ENCODE data around the gene ETV6.

ETV6 gene

DNA sequence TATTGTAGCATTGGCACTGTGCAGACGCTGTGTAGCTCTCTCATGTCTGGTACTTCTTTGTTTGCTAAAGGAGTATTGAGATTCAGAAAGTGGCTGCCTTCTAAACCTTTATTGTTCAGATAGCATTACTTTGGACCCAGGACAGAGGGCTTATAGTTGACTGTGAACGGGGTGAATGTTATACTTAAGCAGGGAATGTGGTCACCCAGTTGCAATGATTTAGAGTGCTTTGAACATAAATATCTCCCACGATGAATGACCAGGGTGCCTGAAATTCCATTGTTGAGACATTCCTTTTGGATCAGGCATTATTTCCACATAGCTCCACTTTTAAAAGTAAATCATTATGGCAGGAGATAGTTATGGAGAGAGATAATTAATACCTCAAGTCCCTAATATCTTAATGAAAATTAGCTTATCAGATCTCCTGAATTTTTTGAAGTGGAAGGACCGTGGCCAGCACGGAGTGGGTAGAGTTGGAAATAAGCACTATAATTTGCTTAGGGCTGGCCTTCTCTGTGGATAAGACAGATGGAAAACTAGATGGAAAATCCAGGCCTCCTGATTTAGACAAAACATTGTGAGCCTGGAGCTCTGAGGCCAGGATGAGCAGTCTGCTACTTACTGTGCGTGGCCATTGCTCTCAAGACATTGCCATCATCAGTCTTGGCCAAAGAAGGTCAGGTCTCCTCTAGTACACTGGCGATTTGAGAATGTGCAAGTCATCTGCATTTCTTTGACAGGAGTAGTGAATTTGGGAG, 114.5 kb downstream of the ETV6 start:
- DNase-seq, result no peak

DNA sequence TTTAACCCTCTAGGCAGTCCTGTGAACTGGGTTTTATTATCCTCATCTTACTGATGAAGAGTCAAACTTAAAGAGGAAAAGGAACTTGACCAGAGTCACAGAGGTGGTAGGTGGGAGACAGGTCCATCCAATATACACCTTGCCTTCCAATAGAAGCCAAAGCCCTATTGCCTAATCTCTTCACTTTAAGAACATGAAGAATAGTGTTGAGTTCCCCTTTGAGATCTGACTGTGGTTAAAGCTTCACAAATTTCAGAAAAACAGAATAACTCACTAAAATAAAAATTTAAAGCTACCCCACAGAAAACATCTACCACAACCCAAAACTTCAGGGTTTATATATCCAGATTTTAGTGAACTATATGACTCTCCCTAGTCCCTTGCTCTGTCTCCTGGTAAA, 115.4 kb downstream of the ETV6 start:
- no peak for DNase-seq

DNA sequence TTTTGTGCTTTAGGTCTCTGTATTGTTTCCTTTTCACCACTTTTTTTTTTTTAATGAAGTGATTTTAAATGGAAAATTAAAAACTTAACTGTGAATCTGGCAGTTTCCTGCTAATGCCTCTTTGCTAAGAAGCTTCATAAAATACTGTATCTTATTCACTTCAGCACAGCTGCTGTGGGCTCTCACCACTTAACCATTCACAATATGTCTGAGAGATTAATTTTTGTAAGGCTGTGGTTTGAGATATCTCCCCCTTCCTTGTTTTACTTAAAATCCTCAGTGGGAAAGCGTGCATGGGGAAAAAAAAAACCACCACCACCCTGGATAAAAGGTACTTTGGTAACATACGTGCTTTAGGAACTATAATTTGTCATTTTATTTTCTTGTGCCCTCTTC, 115.9 kb downstream of the ETV6 start:
- DNase-seq, result no peak

DNA sequence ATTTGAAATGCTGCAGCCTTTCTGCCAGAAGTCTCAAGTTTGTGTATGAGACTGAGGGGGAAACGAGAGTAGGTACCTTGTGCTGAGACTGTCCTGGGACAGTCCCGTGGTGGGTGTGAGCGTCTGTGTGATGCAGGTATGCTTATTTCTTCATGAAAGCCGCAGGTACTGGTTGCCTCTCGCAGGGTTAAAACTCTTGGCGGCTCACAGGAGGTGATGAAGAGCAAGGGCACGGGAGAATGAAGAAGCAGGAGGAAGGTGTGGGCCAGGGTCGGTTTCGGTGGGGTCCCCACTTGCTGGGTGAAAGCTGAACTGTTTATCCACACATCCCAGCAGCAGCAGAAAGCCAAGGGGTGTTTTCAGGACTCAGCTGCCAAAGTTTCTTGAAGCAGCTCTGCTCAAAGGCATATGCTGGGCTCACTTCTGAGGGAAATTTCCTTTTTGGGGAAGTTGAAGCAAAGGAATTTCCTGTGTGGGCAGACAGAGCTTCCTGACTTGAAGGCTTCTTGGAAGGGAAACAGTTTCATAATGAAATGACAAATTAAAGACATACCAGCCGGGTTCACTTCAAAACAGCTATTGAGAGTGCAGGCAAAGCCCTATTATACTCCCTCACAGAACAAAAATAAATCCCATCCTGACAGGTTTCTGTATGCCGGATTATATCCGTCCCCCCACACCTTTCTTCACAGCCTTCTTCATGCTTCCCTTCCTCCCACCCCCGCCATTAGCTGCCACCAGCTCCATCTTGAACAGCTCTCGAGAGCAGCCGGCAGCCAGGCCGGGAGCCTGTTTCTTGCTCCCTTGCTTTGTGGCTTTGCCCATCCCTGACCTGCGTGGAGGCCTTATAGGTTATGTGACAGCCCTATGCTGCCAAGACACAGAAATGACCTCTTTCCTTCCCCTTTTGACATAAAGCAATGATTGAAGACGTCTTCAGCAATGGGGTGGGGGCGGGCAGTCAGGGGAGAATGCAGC, 116.6 kb downstream of the ETV6 start:
- no peak for DNase-seq

DNA sequence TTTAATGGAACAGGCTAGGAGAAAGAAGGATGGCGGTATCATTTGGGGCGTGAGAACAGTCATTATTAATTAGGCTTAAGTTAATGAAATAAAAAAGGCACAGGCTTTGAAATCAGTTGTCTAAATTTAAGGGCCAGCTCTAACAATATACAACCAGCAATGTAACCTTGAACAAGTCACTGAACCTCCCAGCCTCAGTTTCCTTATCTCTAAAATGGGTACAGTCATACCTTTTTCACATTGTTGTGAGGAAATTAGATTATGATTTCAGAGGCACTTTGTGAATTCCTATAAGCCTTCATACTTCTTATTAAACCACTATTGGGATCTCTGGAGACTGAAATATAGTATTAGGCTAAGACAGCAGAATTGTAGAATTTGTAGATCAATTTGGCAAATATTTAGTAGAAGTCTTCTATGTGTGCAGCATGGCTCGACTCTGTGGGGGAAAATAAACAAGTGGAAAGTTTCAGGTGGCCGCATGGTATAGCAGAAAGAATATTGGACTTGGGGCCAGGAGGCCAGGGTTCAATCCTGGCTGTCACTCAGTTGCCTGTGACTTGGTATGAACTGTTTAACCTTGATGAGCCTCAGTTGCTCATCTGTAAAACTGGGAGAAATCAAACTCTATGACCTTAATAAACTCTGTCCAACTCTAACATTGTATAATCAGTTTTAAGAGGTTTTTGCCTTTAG, 117.7 kb downstream of the ETV6 start:
- DNase-seq, result no peak

DNA sequence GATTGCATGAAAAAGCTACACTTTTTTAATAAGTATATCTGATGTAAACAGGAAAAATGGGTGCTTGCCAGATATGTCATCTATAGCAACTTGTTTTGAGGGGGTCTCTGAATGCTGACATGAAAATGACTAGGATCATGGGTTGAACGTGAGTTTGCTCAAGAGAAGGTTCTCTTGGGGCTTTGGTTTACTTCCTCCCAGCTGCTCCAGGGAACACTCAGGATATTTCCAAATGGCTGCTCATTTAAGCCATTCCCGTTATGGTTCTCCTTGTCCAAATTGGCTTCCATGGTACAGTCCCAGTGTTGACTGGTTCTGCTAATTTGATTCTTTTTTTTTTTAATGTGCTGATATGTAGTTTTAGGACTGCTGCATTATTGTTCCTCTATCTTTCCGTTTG, 118.3 kb downstream of the ETV6 start:
- no peak for DNase-seq

DNA sequence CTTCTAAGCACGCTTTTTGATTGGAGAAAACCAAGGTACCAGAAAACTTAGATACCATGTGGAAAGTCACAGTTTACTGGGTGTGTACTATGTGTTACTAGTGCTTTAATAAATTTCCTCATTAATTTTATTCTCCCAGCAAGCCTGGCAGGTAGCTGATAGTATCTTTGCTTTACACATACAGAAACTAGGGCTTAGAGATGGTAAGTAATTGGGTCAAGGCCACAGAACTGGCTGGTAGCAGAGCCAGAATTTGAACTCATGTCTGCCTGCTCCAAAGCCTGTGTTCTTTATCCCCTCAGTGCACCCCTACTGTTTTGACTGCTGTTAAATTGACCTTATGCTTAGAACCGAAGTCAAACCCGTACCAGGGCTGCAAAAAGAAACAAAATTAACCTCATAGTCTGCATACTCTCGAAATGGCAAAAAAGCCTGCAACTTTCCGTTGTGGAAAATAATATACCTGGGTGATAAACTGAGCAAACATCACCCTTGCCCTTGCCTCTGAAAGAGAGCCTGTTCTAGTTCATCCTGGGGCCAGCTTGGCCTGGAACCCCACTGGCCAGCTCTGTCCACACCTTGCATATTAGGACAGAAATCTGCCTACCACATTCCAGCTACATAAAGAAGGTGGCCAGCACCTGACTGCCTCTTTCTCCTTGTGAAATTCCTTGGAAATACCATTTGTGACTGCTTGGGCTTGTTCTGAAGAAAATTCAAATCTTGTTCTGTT, 118.9 kb downstream of the ETV6 start:
- no peak for DNase-seq

DNA sequence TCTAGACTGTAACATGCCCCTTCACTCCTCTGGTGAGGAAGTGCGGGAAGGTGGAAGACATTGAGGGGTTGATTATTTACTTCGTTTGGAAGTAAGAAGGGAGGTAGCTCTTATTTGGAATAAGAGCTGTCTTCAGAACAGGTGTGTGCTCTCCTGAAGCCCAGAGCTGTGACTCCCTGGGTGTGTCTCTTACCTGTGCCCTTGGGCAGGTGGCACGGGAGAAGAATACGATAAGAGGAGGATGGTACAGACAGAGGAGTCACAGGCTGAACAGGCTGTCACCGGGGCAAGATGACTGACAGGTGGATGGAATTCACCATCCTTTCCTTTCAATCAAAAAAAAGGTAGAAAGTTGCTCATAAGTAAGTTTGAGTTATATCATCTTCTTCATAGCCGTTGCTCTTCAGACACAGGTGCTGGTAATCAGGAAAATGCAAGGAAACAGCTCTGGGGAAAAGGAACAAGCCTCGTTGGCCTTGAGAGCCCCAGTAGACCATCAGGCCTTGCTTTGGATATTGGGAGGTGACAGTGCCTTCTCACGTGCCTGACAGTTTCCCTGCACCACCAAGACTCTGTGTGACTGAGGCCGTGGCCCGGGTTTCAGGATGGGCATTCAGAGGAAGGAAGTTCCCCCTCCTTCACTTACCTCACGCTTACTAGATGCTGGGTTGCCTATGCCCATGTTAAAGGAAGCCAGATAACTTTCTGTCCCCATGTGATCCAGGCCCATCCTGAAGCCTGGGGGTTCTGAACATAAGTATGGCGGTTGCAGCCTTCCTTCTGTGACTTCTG, 120.4 kb downstream of the ETV6 start:
- DNase-seq, result peak; percentile 53

DNA sequence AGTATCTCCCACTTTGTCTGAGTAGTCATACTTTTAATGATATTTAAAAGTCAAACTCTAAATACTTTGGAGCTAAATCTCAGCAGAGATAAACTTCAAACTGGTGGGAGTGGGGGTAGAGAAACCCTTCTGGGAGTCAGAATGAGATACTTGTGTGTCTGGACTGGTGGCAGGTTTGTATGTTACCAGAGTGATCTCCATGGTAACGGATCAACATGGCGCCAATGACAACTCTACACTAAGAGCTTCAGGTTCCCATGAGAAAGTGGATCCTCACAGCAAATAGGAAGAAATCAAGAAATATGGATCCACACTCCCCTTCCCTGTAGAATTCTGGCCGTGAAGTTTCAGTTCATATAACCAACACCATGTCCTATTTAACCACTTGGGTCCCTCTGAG, 121.9 kb downstream of the ETV6 start:
- DNase-seq, result no peak

DNA sequence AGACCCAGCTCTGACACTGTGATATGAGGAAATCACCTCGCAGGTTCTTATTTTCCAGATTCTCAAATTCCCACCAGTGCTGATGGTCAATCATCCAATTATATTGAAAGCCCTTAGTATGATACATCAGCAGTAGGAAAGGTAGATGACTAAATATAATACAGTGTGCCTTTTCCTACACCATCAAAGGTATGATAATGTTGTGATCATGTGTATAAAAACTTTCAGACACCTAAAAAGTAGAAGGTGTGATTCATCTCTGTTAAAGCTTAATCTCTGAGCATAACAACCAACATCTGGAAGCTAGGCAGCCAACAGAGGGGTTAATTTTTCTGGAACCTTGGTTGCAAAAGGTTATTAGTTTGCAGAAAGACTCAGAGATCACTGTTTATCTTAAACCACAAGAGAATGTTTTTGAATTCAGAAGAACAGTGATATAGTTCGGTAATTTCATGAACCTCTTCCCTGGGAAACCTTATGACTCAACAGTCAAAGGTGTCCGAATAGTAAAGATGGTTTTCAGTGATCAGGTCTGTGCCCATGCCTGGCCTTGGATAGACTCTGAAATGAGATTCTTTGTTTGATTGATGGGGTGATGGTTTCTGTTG, 122.5 kb downstream of the ETV6 start:
- DNase-seq, result no peak

DNA sequence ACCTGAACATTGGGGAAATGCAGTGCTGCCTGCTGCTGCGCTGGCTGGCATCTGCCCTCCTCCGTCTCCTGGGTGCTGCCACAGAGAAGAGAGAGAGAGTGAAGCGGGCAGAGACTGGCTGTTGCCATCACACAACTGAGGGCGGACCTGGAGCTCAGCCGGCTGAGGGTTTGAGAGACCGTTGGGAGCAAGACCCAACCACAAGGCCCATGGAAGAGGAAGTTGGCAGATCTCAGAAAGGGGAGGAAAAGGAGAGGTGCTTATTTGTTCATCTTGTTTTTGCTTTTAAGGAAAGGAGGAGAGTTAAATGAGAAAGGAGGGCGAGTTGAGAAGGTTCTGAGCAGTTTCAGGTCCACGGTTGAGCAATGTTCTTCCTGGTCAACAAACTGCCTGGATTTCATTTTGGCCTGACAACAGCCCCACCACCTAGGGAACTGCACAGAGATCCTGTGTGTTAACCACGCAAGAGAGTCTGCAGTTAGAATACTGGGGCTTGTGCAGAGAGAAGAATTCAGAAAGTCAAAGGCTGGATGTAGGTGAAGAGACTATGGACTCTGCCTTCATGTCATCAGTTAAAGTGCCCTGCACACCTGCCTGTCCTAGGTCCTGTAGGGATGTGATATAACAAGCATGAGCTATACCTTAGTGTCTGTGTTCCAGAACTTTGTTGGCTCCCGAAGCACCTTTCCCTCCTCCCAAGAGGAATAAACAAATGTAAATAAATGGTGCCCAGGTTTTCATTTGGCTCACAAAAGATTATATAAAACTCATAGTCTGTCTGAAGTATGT, 124.6 kb downstream of the ETV6 start:
- no peak for DNase-seq

DNA sequence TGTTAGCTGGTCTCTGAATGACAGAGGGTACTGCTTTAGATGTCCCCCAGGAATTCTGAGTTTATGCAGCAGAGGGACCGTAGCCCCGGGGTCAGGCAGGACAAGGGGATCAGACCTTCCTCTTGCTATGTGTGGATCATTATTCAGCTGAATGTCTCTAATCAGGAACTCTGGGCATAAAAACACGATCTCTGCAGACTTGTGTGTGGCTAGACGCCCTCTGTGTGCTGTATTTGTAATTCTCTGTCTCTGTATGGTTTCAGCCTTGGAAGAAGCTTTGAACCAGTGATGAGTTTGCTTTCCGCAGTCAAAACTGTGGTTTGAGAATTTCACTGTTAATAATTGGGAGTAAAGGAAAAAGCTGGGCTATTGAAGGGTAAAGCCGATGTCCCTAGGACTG, 125.3 kb downstream of the ETV6 start:
- no peak for DNase-seq

DNA sequence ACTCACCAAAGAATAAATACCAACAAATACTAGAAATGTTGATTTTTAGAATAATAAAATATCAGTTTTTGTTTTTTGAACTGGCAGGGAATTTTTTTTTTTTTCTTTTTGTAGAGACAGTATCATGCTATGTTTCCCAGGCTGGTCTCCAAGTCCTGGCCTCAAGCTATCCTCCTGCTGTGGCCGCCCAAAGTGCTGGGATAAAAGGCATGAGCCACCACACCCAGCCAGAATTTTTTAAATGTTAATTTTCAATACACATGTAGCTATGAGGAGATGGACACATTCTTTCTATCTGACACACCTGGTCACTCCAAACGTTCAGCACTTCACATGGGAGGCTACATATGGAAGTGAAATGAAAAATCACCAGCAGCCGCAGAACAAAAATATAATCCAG, 126.8 kb downstream of the ETV6 start:
- no peak for DNase-seq

DNA sequence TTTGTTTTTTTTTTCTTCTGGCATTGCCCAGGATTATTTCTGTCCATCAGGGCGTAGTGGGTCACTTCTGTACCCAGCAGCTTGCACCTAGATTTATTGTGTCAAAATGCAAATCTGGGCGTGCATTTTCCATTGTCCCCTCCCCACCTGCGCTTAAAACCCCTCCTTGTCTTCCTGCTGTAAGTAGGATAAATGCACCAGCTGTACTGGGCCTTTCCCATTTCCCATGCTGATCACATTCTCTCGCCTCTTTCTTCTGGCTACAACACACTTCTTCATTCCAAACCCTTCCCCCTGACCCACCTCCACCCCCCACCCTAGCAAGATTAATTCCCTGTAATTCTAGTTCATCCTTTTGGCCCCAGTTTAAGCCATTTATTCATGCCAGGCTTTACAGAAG, 128.0 kb downstream of the ETV6 start:
- DNase-seq, result no peak

DNA sequence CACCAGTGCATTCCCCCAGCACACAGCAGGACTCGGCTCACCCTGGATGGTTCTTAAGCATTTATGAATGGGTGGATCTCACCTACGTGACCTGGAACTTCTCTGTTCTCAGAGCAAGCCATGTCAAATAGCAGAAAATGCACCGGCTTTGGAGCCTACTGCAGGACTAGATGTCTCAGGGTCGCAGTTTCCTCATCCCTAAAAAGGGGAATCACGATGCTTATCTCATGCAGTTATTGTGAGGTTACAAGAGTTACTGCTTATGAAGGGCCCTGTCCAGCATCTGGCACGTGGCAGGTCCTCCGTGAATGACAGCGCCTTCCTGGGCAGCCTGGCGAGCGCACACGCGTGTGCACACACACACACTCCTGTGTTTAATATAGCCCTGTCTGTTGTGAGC, 128.5 kb downstream of the ETV6 start:
- no peak for DNase-seq

DNA sequence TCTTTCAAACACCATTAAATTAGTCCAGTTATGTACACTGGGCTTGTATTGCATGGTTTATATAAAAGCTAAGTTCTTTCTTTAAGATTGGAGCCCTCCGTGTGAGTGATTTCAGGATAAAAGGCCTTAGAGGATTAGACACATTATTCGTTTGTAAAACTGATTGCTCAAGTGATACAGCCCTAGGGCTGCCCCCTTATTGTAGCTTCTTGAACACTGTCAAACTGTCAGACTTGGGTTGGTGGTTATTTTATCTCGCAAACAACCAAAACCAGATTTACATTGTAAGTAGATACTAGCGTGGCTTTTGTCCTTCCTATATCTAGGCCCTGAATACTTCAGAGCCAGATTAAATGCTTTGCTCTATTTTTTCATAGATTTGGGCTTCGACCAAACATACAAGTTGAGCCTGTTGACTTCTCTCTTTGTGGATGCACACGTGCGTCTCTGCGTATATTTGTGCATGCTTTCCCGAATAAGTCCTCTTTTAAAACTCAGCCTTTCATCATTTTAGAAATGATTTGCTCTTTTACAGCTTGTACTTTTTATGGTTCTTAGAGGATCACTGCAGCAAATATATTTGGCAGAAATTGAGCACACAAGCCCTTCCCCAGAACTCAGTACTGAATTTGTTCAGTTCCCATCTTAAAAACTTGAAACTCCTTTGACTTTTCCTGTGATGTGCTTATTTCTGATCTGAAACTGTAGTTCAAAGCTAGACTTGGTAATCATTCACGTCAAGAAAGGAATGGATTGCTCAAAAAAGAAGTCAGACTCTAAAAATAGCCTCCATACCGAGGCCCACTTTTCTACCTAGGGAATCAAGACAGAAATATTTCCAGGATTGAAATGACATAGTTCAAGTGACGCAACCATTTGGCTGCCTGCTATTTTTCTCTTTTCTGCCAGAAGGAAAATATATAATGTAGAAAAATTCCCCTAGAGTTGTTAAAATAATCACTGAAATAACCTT, 129.5 kb downstream of the ETV6 start:
- no peak for DNase-seq

DNA sequence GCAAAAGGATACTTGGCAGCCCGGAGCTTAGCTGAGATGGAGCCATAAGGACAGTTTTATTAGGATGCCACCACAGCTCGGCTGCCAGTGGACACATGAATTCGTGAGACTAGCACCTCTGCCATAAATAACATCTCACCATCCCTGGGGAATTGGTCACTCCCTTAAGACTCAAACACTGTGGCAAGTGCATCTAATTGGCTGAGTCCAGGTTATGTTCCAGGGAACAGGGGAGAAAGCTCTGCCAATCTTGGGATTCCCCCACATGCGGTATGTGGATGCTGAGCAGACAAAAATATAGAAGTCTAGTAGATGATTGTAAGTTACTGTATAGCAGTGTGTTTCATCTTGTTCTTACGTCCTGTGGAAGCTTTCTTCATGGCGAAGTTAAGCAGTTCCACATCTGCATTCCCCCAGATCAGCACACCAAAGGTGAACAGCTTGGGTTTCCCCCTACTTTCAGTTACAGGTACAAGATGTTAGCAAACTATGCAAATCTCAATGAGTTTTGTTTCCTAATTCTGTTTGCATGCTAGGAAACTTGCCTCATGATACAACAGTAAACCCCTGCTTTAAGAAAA, 131.1 kb downstream of the ETV6 start:
- no peak for DNase-seq

DNA sequence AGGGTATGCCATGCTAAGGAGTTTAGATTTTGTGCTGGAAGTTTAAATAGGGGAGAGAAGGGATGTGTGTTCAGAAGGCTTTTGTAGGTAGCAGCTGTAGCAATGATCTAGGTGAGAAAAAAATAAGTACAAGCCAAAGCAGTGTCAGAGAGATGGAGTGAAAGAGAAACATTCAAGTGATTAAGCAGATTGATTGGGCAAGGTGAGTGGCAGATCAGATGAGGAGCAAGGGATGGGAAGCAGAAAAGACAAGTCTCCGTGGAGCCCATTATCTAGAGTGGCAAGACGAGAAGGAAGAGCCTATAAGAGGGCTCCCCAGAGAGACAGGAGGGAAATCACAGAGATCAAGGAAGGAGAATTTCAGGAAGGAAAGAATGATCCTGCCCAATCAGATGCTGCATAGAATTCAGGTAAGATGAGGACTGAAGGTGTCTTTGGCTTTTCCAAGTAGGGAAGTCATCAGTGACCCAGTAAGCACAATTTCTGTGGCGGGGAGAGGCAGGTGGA, 133.5 kb downstream of the ETV6 start:
- no peak for DNase-seq

DNA sequence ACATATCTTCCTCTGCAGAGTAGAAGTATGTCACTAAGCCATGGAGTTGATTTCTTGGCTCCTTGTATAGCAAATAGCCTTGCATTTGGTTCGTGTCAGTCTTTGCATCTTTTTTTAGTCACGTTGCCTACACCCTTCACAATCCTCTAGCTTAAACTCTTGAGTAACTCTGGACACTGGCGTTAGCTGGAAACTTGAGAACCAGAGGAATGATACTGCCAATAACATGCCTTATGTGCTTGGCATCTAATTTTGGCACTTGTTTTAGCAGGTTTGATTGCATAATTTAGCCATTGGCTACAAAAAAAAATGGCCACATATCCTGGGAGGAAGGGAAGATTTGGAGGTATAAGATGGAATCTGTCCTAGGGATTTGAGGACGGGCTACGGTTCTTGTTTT, 136.2 kb downstream of the ETV6 start:
- no peak for DNase-seq
